ENCODE results near the gene LAG3.

- TF ChIP-seq POLR2A (IDR thresholded peaks at IDR 0.05) (no peak), CTCF (IDR thresholded peaks at IDR 0.05) (no peak), POLR2AphosphoS5 (IDR thresholded peaks at IDR 0.05) (no peak)
Measured at GRCh38 chr12:6768990-6769389, 3.3 kb upstream of the LAG3 start.
